ENCODE measurements around the gene MTRF1. TPM values are rescaled to one million over a fixed set of nuclear protein-coding genes. Genes with fewer than 3 reads are reported as not detected.

The MTRF1 gene
- polyA plus RNA-seq, 2 of the 4 experiments (the other 2 are of a cell fraction) = 9.1 to 16.1 TPM

DNA sequence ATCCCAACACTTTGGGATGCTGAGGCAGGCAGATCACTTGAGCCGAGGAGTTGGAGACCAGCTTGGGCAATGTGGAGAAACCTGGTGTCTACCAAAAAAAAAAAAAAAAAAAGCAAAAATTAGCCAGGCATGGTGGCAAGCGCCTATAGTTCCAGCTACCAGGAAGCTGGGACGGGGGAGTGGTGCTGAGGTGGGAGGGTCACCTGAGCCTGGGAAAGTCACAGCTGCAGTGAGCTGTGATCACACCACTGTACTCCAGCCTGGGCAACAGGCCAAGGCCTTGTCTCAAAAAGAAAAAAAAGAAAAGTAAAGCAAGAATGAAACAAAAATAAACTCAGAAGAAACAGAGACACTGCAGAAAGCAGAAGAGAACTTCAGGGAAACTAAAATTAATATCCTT, 31.6 kb downstream of the MTRF1 start:
- TF ChIP-seq MAFK (IDR thresholded peaks at IDR 0.05; ENCODE audit: partially characterized antibody) (no peak), JUN (IDR thresholded peaks at IDR 0.05) (no peak), CHD2 (IDR thresholded peaks at IDR 0.05; ENCODE audit: low read length, partially characterized antibody) (no peak), GATA3 (IDR thresholded peaks at IDR 0.05; ENCODE audit: borderline replicate concordance) (no peak), RARB (CRISPR knock-in tag; IDR thresholded peaks at IDR 0.05) (no peak), EHF (CRISPR knock-in tag; IDR thresholded peaks at IDR 0.05) (no peak), RCOR1 (IDR thresholded peaks at IDR 0.05; ENCODE audit: low read depth, low read length) (no peak), HOXA7 (CRISPR knock-in tag; IDR thresholded peaks at IDR 0.05) (no peak), HEYL (CRISPR knock-in tag; IDR thresholded peaks at IDR 0.05) (no peak), HOXB5 (CRISPR knock-in tag; IDR thresholded peaks at IDR 0.05) (no peak), KDM1A (IDR thresholded peaks at IDR 0.05; ENCODE audit: low read depth) (no peak), CEBPB (IDR thresholded peaks at IDR 0.05) (no peak)
- TF ChIP-seq, protein P1, sequence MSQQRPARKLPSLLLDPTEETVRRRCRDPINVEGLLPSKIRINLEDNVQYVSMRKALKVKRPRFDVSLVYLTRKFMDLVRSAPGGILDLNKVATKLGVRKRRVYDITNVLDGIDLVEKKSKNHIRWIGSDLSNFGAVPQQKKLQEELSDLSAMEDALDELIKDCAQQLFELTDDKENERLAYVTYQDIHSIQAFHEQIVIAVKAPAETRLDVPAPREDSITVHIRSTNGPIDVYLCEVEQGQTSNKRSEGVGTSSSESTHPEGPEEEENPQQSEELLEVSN (IDR thresholded peaks at IDR 0.05; ENCODE audit: borderline replicate concordance, low read depth) = no peak
- TF ChIP-seq, protein P2, sequence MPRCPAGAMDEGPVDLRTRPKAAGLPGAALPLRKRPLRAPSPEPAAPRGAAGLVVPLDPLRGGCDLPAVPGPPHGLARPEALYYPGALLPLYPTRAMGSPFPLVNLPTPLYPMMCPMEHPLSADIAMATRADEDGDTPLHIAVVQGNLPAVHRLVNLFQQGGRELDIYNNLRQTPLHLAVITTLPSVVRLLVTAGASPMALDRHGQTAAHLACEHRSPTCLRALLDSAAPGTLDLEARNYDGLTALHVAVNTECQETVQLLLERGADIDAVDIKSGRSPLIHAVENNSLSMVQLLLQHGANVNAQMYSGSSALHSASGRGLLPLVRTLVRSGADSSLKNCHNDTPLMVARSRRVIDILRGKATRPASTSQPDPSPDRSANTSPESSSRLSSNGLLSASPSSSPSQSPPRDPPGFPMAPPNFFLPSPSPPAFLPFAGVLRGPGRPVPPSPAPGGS (IDR thresholded peaks at IDR 0.05) = no peak
- TF ChIP-seq, protein P3, sequence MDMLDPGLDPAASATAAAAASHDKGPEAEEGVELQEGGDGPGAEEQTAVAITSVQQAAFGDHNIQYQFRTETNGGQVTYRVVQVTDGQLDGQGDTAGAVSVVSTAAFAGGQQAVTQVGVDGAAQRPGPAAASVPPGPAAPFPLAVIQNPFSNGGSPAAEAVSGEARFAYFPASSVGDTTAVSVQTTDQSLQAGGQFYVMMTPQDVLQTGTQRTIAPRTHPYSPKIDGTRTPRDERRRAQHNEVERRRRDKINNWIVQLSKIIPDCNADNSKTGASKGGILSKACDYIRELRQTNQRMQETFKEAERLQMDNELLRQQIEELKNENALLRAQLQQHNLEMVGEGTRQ (IDR thresholded peaks at IDR 0.05) = no peak
- TF ChIP-seq, protein P4, sequence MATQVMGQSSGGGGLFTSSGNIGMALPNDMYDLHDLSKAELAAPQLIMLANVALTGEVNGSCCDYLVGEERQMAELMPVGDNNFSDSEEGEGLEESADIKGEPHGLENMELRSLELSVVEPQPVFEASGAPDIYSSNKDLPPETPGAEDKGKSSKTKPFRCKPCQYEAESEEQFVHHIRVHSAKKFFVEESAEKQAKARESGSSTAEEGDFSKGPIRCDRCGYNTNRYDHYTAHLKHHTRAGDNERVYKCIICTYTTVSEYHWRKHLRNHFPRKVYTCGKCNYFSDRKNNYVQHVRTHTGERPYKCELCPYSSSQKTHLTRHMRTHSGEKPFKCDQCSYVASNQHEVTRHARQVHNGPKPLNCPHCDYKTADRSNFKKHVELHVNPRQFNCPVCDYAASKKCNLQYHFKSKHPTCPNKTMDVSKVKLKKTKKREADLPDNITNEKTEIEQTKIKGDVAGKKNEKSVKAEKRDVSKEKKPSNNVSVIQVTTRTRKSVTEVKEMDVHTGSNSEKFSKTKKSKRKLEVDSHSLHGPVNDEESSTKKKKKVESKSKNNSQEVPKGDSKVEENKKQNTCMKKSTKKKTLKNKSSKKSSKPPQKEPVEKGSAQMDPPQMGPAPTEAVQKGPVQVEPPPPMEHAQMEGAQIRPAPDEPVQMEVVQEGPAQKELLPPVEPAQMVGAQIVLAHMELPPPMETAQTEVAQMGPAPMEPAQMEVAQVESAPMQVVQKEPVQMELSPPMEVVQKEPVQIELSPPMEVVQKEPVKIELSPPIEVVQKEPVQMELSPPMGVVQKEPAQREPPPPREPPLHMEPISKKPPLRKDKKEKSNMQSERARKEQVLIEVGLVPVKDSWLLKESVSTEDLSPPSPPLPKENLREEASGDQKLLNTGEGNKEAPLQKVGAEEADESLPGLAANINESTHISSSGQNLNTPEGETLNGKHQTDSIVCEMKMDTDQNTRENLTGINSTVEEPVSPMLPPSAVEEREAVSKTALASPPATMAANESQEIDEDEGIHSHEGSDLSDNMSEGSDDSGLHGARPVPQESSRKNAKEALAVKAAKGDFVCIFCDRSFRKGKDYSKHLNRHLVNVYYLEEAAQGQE (IDR thresholded peaks at IDR 0.05) = no peak
- no peak for DNase-seq (ENCODE audit: low read depth in 1 of 2, low spot score in 1 of 2)
- ATAC-seq = no peak
- 78% methylated on average over 3 of the region's 3 CpGs for WGBS (ENCODE audit: missing lambda C conversion rate)
- ChIA-PET POLR2A (no interaction called here), CTCF (interaction anchor here (0.6 to 1.0 kb wide), 2 partner anchors 9 to 18 kb away, joined by 3 to 6 read pairs; no protein-coding TSS in a partner anchor)
- no peaks in the 10 kb centered on the region for H3K4me1 ChIP-seq
- H3K9me3 ChIP-seq = no peaks in the 10 kb centered on the region
- no peak overlapping the region for H3K4me2 ChIP-seq
- H3K4me3 ChIP-seq = no peak overlapping the region
- no peak for FAIRE-seq
- no peak overlapping the region for H3K27ac ChIP-seq

DNA sequence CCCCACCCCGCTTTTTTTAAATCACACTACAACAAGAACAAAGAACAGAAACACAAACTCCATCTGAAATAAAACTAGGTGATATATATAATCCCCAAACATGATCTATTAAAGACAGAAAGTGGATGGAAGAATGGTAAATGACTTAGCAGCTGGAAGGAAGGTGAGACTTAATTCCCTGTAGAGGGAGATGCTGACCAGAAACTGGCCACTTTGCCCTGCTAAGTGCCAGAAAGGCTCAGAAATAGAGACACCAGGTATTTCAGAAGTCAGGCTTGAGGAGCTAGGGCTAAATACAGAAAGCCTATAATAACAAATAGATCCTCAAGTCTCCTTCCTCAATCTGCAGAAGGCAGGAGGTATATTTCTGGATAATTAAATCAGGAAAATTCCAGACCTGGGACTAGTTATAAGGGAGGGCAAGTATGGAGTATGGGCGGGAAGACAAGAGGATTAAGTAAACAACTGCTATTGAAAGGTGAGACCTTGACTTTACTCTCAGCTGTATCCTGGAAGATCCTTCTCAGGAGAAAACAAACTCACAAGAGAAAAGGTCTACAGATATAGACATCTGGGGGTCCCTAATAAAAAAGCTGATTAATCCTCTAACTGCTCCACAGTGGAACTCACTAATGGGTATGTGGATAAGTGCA, 32.2 kb downstream of the MTRF1 start:
- DNase-seq (ENCODE audit: low read depth in 1 of 2, low spot score in 1 of 2) (no peak), FAIRE-seq (no peak), ATAC-seq (no peak)
- H3K27ac ChIP-seq = no peak overlapping the region
- H3K4me3 ChIP-seq = no peak overlapping the region
- WGBS (ENCODE audit: missing lambda C conversion rate) = 86% methylated on average over 2 of the region's 2 CpGs
- ChIA-PET POLR2A (no interaction called here), CTCF (interaction anchor here (1.0 to 1.1 kb wide), 2 partner anchors 9 kb away, joined by 3 to 6 read pairs; no protein-coding TSS in a partner anchor)
- no peaks in the 10 kb centered on the region for H3K9me3 ChIP-seq
- no peaks in the 10 kb centered on the region for H3K4me1 ChIP-seq
- TF ChIP-seq CHD2 (IDR thresholded peaks at IDR 0.05; ENCODE audit: low read length, partially characterized antibody) = no peak
- TF ChIP-seq RAD21 (conservative IDR thresholded peaks at IDR 0.05 in 1 of 2, IDR thresholded peaks at IDR 0.05 in 1 of 2) = no peak
- TF ChIP-seq RNF2 (IDR thresholded peaks at IDR 0.05; ENCODE audit: borderline replicate concordance, low read depth) = no peak
- TF ChIP-seq, protein P5, sequence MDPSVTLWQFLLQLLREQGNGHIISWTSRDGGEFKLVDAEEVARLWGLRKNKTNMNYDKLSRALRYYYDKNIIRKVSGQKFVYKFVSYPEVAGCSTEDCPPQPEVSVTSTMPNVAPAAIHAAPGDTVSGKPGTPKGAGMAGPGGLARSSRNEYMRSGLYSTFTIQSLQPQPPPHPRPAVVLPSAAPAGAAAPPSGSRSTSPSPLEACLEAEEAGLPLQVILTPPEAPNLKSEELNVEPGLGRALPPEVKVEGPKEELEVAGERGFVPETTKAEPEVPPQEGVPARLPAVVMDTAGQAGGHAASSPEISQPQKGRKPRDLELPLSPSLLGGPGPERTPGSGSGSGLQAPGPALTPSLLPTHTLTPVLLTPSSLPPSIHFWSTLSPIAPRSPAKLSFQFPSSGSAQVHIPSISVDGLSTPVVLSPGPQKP (IDR thresholded peaks at IDR 0.05; ENCODE audit: low read depth, low read length) = no peak
- TF ChIP-seq, protein P4 (IDR thresholded peaks at IDR 0.05) = no peak
- TF ChIP-seq KDM1A (IDR thresholded peaks at IDR 0.05; ENCODE audit: low read depth) = no peak
- TF ChIP-seq, protein P6, sequence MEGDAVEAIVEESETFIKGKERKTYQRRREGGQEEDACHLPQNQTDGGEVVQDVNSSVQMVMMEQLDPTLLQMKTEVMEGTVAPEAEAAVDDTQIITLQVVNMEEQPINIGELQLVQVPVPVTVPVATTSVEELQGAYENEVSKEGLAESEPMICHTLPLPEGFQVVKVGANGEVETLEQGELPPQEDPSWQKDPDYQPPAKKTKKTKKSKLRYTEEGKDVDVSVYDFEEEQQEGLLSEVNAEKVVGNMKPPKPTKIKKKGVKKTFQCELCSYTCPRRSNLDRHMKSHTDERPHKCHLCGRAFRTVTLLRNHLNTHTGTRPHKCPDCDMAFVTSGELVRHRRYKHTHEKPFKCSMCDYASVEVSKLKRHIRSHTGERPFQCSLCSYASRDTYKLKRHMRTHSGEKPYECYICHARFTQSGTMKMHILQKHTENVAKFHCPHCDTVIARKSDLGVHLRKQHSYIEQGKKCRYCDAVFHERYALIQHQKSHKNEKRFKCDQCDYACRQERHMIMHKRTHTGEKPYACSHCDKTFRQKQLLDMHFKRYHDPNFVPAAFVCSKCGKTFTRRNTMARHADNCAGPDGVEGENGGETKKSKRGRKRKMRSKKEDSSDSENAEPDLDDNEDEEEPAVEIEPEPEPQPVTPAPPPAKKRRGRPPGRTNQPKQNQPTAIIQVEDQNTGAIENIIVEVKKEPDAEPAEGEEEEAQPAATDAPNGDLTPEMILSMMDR (IDR thresholded peaks at IDR 0.05) = no peak
- H3K4me2 ChIP-seq = no peak overlapping the region
